C1 segment of cervical spinal cord (tissue), 14 donors: ENCODE measurements around the gene SMURF2.
"Not testable (repeated sequence)": the region's sequence is repeated elsewhere in the genome, so short reads cannot be mapped to it uniquely, and the experiment has no call there.

Experiments
- DNase-seq, 14 donors: peaks; one replicate each; lab custom pipeline; 2025; lab: John Stamatoyannopoulos, UW

Gene SMURF2

GRCh38 chr17:64667807-64668721, 6.0 kb upstream of the SMURF2 start:
- DNase-seq = not testable (repeated sequence)

- not testable (repeated sequence) for DNase-seq
Measured at GRCh38 chr17:64664299-64664981, 2.3 kb upstream of the SMURF2 start.

DNA sequence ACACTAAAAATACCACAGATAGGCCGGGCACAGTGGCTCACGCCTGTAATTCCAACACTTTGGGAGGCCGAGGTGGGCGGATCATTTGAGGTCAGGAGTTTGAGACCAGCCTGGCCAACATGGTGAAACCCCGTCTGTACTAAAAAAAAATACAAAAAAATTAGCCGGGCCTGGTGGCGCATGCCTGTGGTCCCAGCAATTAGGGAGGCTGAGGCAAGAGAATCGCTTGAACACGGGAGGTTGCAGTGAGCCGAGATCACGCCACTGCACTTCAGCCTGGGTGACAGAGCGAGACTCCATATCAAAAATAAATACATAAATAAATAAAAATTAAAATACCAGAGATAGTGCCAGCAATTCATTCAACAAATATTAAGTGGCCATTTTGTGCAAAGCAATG, 1.7 kb upstream of the SMURF2 start:
- DNase-seq = not testable (repeated sequence)

DNA sequence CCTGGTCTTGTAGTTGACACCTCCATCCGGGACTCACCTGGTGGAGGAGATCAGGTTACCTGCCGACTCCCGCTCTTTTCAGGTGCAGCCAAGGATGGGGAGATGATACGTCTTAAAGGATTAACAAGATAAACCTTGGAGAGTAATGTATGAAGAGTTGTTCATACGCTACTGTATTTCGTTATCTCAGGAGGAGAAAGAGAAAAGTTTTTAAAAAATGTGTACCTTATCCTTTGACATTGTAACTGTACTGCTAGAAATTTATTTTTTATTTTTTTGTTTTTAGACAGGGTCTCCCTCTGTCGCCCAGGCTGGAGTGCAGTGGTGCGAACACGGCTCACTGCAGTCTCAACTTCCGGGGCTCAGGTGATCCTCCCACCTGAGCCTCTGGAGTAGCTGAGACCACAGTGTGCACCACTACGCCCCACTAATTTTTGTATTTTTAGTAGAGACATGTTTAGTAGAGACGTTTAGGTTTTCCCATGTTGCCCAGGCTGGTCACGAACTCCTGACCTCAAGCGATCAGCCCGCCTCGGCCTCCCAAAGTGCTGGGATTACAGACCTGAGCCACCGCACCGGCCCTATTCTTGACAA, 764 bp upstream of the SMURF2 start:
- no peak for DNase-seq

- DNase-seq = peak in 12 of 14 donors; percentile 11 to 75 (median 58)
Measured at GRCh38 chr17:64661726-64661975, 456 bp downstream of the SMURF2 start.

DNA sequence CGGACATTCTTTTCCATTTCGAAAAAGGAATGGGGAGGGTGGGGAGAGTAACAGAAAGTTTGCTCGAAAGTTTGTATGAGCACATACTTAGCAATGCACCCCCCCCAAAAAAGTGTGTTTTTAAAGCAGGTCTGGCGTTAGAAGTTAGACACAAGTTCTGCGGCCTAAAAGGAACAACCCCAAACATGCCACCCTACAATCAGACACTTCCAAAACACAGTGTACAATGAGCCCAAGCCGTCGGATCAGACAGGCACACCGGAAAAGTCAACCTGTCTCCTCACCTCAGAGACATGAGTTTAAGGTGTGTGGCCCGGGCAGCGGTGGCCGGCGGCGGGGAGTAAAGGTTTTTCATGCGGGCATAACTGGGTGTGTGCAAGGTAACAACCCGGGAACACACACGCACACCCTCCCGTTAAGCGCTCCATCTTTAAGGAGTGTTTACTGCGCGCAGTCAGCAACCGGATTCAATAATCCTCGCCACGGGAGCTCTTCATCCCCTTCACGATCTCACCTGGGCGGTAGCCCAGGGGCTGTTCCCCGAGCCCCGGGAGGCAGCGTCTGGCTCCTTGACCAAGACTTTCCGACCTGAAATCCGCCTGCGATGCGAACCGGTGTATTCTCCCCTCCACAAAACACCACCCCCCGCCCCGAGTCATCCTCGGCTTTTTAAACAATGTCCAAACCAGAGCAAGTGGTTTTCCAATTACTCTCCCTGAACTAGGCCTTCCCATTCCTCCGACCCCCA, 955 bp downstream of the SMURF2 start:
- DNase-seq = peak in 9 of 14 donors; percentile 32 to 75 (median 52)

- DNase-seq = peak in 1 of 14 donors; percentile 12
Measured at GRCh38 chr17:64660195-64660977, 1.7 kb downstream of the SMURF2 start.

DNA sequence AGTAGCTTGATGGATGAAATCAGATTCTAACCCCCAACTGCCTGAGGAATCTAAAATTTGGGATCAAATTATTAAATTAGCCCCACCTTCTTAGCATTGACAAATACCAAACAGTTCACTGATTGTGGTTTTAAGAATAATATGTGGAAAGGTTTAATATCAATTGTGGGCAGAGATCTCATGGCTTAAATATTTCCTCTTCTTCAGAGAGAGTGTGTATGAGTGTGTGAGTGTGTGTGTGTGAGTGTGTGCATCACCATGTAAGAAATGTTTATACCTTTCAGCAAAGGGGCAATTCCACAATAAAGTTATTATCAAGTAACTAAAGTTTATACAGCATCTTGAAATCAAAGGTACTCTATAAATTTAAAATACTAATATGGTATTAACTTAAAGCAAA, 3.2 kb downstream of the SMURF2 start:
- DNase-seq = no peak

DNA sequence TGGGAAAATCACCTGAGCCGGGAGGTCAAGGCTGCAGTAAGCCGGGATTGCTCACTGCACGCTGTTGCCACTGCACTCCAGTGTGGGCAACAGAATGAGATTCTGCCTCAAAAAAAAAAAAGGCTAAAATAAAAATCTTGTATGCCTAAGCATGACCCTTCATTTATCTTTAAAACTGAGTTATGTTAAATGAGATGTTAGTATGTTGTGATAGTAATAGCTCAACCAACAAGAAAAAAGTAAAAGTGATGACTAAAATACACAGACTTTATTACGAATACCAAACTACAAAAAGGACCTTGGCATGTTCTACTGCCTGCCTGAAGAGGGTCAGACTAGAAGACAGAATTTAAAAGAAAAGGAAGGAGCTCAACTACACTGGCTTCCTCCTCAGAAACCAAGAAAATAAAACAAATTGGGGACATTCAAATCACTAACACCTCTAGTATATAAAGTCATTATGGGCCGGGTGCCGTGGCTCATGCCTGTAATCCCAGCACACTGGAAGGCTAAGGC, 4.4 kb downstream of the SMURF2 start:
- DNase-seq = no peak

GRCh38 chr17:64655704-64656103, 6.4 kb downstream of the SMURF2 start:
- DNase-seq = no peak

DNA sequence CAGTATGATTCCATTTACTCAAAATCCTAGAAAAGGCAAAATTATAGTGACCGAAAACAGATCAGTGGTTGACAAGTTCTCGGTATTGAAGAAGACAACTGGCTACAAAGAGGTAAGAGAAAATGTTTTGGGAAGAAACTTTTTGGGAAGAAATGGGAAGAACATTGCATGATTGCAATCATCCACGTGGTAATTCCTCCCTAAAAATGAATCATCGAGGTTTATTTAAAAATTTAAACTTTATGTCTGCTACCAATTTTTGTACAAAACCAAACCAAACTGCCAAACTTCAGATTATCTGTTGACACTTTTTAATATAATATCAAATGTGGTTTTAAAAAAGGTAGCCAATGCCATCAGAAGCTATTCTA, 8.1 kb downstream of the SMURF2 start:
- DNase-seq = no peak

DNA sequence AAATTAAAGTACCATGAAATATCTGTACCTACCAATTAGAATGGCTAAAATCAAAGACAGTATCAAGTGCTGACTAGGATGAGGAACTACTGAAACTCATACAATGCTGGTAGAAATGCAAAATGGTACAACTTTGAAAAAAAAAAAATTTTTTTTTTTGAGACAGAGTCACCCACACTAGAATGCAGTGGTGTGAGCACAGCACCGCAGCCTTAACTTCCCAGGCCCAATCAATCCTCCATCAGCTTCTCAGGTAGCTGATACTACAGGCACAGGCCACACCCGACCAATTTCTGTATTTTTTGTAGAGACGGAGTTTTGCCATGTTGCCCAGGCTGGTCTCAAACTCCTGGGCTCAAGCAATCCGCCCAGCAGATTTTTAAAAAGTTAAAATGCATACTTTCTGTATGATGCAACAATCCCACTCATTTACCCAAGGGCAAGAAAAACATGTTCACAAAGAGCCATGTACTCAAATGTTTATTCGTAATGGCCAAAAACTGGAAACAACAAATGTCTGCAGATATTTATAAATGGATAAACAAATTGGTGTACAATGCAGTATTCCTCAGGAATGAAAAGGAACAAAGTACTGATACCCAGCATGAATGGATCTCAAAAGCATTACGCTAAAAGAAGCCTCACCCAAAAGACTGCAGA, 8.7 kb downstream of the SMURF2 start:
- no peak for DNase-seq

DNA sequence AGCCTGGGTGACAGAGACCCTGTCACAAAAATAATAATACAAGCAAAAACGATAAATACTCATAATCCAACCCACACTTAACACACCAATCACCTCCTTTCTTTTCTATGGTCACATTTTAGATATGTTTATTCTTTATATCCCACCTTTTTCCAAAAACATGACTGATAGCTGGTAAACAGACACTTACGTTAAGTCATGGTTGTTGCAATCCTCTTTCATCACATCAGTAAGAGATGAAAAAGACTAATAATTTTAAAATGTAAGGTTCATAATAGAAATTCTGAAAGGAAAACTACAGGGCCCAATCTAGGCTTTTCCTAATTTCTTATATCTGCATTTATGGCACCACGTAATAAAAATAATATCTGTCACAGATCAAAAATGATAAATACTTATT, 10.2 kb downstream of the SMURF2 start:
- no peak for DNase-seq

- DNase-seq = no peak
Measured at GRCh38 chr17:64648234-64648633, 13.9 kb downstream of the SMURF2 start.

DNA sequence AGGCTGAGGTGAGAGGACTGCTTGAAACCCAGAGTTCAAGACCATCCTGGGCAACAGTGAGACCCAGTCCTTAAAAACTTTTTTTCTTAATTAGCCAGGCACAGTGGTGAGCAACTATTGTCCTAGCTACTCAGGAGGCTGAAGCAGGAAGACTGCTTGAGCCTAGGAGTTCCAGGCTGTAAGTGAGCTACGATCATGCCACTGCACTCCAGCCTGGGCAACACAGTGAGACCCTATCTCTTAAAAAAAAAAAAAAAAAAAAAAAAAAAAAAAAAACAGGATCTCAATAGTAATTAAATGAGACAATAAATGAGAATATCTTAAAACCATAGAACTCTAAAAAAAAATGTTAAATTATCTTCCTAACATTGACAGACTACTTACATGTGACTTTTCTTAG, 14.3 kb downstream of the SMURF2 start:
- no peak for DNase-seq

- no peak for DNase-seq
Measured at GRCh38 chr17:64639516-64639915, 22.6 kb downstream of the SMURF2 start.

GRCh38 chr17:64638552-64639203, 23.4 kb downstream of the SMURF2 start:
- DNase-seq = no peak

DNA sequence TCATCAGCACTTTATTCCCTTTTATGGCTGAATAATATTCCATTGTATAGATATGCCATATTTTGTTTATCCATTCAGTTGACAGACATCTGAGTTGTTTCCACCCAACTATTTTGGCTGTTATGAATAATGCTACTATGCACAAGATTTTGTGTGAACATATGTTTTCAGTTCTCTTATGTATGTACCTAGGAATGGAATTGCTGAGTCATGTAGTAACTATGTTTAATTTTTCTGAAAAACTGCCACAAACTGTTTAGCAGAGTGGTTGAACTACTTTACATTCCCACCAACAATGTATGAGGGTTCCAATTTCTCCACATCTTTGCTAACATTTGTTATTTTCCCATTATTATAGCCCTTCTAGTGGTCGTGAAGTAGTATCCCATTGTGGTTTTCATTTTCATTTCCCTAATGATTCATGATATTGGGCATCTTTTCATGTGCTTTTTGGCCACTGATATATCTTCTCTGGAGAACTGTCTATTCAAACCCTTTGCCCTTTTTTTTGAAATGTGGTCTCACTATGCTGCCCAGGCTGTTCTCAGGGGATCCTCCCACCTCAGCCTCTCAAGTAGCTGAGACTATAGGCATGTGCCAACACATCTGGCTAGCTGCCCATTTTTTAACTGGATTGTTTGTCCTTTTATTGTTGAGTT, 26.3 kb downstream of the SMURF2 start:
- DNase-seq = no peak

- DNase-seq = no peak
Measured at GRCh38 chr17:64634218-64634617, 27.9 kb downstream of the SMURF2 start.
